Type B pancreatic cell (in vitro differentiated cells): Measurements from ENCODE around the gene SERPINA3. TPM values are rescaled to one million over a fixed set of nuclear protein-coding genes. Genes with fewer than 3 reads are reported as not detected.

Experiments used
- DNase-seq: peaks from one replicate; pipeline ENCODE4 v3.0.0; 2021; ENCODE audit warnings: mixed read lengths; ENCODE audit not compliant: unreplicated experiment; ENCODE audit errors: extremely low spot score
- H3K27ac Mint-ChIP-seq: 2 replicates; pipeline ENCODE4 v1.8.0; 2021; ENCODE audit warnings: mild to moderate bottlenecking, mixed read lengths
- H3K27me3 Mint-ChIP-seq: 2 replicates; pipeline ENCODE4 v1.8.0; 2021; ENCODE audit warnings: mixed read lengths
- H3K36me3 Mint-ChIP-seq: 2 replicates; pipeline ENCODE4 v1.8.0; 2021; ENCODE audit warnings: mixed read lengths
- H3K4me1 Mint-ChIP-seq: one replicate; pipeline ENCODE4 v1.8.0; 2021; ENCODE audit warnings: mixed read lengths; ENCODE audit not compliant: unreplicated experiment
- H3K4me3 Mint-ChIP-seq: 2 replicates; pipeline ENCODE4 v1.8.0; 2021; ENCODE audit warnings: mild to moderate bottlenecking, mixed read lengths
- H3K9me3 Mint-ChIP-seq: 2 replicates; pipeline ENCODE4 v1.8.0; 2021; ENCODE audit warnings: mixed read lengths
- CTCF ChIP-seq: fragments of 200-600 bp; sonication (generic); conservative IDR thresholded peaks from 2 replicates; pipeline ENCODE4 v1.5.0; 2021; ENCODE audit warnings: antibody characterized with exemption, mild to moderate bottlenecking
- total RNA-seq: library from RNA; stranded (reverse); gene quantifications from 2 replicates; pipeline ENCODE4 v1.2.1, GENCODE V29; 2021; ENCODE audit warnings: low replicate concordance

Gene SERPINA3
- total RNA-seq, 1 donor from 2014 or later = 7.1 TPM

- Mint-ChIP-seq H3K27me3 (peaks cover 12% of the 10 kb centered on the region), H3K4me3 (no peak overlapping the region), H3K36me3 (peaks cover 3% of the 10 kb centered on the region), H3K27ac (no peak overlapping the region), H3K9me3 (peaks cover 5% of the 10 kb centered on the region), H3K4me1 (no peaks in the 10 kb centered on the region)
- DNase-seq = no peak
- TF ChIP-seq CTCF = no peak
Observed at GRCh38 chr14:94619297-94619696, 7.1 kb downstream of the SERPINA3 start.

- no peaks in the 10 kb centered on the region for H3K4me1 Mint-ChIP-seq
- no peak overlapping the region for H3K27ac Mint-ChIP-seq
- H3K4me3 Mint-ChIP-seq = no peak overlapping the region
- H3K9me3 Mint-ChIP-seq = peaks cover 5% of the 10 kb centered on the region
- DNase-seq = no peak
- TF ChIP-seq CTCF = no peak
- peaks cover 3% of the 10 kb centered on the region for H3K36me3 Mint-ChIP-seq
- H3K27me3 Mint-ChIP-seq = peaks cover 12% of the 10 kb centered on the region
Observed at GRCh38 chr14:94620597-94620996, 8.4 kb downstream of the SERPINA3 start.

GRCh38 chr14:94621358-94622134, 9.4 kb downstream of the SERPINA3 start:
- Mint-ChIP-seq H3K36me3 (peaks cover 3% of the 10 kb centered on the region), H3K9me3 (peaks cover 2% of the 10 kb centered on the region), H3K27ac (no peak overlapping the region), H3K27me3 (peaks cover 12% of the 10 kb centered on the region), H3K4me1 (no peaks in the 10 kb centered on the region), H3K4me3 (no peak overlapping the region)
- DNase-seq = no peak
- TF ChIP-seq CTCF = no peak

- H3K4me1 Mint-ChIP-seq = no peaks in the 10 kb centered on the region
- H3K27me3 Mint-ChIP-seq = peaks cover 20% of the 10 kb centered on the region
- no peak overlapping the region for H3K27ac Mint-ChIP-seq
- no peak for DNase-seq
- no peak overlapping the region for H3K4me3 Mint-ChIP-seq
- peaks cover 3% of the 10 kb centered on the region for H3K36me3 Mint-ChIP-seq
- no peaks in the 10 kb centered on the region for H3K9me3 Mint-ChIP-seq
- TF ChIP-seq CTCF = no peak
Observed at GRCh38 chr14:94622653-94623421, 10.6 kb downstream of the SERPINA3 start.

- H3K27me3 Mint-ChIP-seq = peaks cover 20% of the 10 kb centered on the region
- no peak overlapping the region for H3K27ac Mint-ChIP-seq
- no peaks in the 10 kb centered on the region for H3K4me1 Mint-ChIP-seq
- DNase-seq = no peak
- no peak overlapping the region for H3K4me3 Mint-ChIP-seq
- TF ChIP-seq CTCF = no peak
- H3K9me3 Mint-ChIP-seq = no peaks in the 10 kb centered on the region
- peaks cover 3% of the 10 kb centered on the region for H3K36me3 Mint-ChIP-seq
Observed at GRCh38 chr14:94623422-94623809, 11.2 kb downstream of the SERPINA3 start.
